GM13977 (cell line): ENCODE data around the gene HOXB3.

Experiments used
- DNase-seq: peaks from one replicate; pipeline ENCODE4 v3.0.0; 2012; ENCODE audit warnings: low spot score
- in situ Hi-C: fragments of 300-500 bp; cut with MboI; formaldehyde crosslinking; loops from one replicate; pipeline ENCODE4 v1.12.0; 2022; ENCODE audit warnings: low sequenced_read_pairs, low pct_unique_long_range_greater_than_20kb, mixed read lengths, inconsistent platforms; ENCODE audit not compliant: unreplicated experiment
- TF ChIP-seq, protein P1 (sequence below): IDR thresholded peaks from 2 replicates; pipeline ENCODE4 v1.5.1; 2012; ENCODE audit warnings: mild to moderate bottlenecking, control low read depth; ENCODE audit not compliant: insufficient read depth; ENCODE audit errors: extremely low read depth, missing control alignments

The HOXB3 gene

DNA sequence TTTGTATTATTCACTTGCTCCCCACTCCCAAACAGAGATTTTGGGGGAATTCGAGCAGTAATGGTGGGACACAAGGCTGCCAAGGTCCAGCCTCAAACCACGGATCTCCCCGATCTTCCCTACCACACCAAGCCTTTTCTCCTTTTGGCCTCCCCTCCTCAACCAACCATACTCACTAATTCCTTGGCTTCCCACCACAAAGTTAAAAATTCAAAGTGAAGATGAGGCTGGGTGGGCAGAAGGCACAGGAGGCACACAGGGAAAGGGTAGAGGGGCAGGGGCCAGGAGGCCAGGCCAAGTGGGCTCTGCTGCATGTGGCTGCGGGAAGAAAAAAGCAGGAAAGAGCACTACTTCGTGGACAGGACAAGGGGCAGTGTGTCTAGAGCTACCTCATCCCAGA, 27.1 kb downstream of the HOXB3 start:
- in situ Hi-C loops: no loop called here
- TF ChIP-seq, protein P1, sequence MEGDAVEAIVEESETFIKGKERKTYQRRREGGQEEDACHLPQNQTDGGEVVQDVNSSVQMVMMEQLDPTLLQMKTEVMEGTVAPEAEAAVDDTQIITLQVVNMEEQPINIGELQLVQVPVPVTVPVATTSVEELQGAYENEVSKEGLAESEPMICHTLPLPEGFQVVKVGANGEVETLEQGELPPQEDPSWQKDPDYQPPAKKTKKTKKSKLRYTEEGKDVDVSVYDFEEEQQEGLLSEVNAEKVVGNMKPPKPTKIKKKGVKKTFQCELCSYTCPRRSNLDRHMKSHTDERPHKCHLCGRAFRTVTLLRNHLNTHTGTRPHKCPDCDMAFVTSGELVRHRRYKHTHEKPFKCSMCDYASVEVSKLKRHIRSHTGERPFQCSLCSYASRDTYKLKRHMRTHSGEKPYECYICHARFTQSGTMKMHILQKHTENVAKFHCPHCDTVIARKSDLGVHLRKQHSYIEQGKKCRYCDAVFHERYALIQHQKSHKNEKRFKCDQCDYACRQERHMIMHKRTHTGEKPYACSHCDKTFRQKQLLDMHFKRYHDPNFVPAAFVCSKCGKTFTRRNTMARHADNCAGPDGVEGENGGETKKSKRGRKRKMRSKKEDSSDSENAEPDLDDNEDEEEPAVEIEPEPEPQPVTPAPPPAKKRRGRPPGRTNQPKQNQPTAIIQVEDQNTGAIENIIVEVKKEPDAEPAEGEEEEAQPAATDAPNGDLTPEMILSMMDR: no peak
- DNase-seq: no peak

DNA sequence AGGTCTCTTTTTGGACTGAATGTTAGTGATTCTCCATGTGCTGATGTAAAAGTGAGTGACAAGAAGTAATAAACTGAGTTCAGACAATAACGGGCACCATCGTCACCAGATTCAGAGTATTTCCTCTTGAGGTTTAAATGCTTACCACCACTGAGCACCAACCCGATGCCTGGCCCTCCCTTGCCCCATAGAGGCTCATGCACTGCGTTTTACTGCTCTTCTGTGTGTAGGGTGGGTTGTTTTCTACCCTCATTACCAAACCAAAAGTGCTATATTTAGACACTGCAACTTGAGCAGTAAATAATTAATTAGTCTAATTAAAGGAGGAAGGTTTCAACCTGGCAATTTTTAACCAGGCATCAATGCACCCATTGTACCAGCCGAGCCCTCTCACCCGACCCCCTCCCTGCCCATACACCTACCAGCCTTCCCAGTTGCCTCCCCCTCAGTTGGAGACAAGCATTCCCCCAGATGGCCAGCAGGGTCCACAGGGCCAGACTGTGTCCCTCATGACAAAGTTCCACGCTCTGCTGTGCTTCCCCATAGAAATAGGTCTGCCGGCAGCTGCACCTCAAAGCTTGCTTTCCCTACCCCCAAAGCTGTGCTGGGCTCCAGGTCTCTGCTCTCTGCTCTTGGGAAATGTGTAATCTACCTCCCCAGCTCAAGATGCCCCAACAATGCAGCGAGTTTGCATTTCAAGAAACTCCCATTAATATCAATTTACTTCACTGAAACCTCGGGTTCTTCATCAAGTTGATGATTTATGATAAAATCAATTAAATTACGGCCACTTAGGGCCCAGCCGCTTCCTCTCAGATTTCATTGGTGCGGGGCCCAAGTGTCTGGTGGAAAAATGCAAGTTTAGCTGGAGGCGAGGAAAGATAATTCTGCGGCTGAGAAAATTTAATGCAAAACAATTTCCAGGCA, 27.9 kb downstream of the HOXB3 start:
- TF ChIP-seq, protein P1: peak; percentile 18
- in situ Hi-C loops: no loop called here
- DNase-seq: no peak

DNA sequence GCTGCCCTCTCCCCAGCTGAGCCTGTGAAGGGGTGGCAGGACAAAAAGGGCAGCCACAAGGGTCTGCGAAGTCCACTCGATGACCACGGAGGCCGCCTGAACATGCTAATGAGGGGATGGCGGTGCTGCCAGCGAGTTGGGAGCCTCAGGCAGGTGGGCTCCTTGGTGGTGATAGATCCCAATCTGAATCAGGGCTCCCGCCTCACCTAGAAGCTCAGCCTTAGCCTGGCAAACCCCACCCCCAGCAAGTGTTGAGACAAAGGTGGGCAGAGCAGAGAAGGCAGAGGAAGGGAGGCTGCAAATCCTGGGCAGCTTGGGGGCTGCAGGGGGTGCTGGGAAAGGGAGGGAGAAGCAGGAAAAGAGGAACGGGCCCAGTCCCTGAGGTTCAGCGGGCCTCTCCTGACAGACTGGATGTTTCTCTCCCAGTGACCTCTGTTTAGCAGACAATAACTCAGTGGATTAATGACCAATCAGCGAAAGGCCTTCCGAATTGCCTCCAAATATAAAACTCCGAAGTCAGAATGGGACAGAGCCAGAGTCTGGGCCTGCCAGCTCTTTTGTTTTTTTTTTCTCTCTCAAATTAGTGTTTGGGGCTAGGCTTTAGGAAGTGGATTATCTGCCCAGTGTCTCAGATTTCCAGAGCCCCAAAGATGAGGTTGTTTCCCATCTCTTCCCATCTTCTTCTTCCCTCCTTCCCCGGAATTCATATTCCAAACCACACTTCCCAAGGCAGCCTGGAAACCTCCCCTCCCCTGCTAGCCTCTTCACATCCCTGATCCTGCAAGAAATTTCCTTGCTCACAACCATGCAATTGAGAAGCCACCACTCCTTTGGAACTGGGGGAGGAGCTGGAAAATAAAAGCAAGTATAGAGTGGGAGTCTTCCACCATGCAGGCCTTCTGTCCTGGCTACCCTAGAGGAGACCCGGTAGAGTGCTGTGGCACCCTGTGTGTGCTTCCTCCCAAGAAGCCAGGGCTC, 29.9 kb downstream of the HOXB3 start:
- in situ Hi-C loops: no loop called here
- no peak for DNase-seq
- TF ChIP-seq, protein P1: no peak

DNA sequence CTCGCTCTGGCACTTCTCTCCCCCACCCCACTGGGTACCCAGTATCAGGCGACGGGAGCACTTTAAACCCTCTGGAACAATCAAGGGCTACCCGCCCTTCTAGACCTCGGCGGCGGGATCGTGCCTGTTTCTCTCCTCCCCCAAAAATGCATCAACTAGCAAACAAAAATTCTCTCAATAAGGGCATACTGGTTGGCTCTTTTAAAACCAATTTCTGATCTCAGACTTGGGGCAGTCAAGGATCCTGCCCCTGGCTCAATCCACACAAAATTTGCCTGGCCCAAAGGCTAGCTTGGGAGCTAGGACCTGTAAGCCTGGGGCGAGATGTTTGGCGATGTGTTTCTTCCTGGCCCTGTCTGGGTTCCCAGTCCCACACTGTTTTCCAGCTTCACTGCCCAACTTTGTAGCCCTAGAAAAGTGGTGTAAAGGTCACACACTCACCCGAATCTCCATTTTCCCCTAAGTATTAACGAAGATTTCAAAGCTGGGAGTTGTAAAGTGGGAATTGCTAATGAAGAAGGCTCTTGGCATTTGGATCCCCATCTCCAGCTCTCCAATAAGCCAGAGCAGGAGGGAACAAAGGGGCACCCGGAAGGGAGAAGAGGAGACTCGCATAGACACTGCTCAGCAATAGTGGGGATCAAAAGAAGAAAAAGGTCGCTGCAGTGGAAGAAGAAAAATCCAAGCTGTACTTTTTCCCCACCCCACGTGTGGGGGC, 30.8 kb downstream of the HOXB3 start:
- TF ChIP-seq, protein P1: no peak
- no peak for DNase-seq
- in situ Hi-C loops: no loop called here

DNA sequence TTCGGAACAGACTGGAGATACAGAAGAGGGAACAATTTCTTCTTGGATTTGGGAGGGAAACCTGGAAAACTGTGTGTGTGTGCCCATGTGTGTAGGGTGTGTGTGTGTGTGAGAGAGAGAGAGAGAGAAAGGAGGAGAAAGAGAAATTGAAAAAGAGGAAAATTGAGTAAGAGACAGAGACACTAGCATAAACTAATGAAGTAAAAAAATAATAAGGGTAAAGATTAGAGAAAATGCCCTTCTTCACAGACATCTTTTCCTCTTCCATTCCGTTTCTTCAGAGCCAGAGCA, 31.3 kb downstream of the HOXB3 start:
- DNase-seq: no peak
- in situ Hi-C loops: no loop called here

More for the DNA sequence above, 31.3 kb downstream of the HOXB3 start:
- TF ChIP-seq, protein P1: no peak
